Measurements from ENCODE around the gene ZRANB3. TPM values are rescaled to one million over a fixed set of nuclear protein-coding genes. Genes with fewer than 3 reads are reported as not detected.

ZRANB3 gene
- total RNA-seq, 1 experiment from 2014 or later = 15.9 TPM

- Mint-ChIP-seq H3K36me3 (peaks cover 40% of the 10 kb centered on the region), H3K27ac (no peak overlapping the region), H3K9me3 (peaks cover 27% of the 10 kb centered on the region), H3K4me1 (no peaks in the 10 kb centered on the region), H3K4me3 (no peak overlapping the region), H3K27me3 (ENCODE audit: low read depth) (peaks cover 4% of the 10 kb centered on the region; the same call in 1 of the 2 replicates)
- ChIA-PET CTCF (no interaction called here), POLR2A (no interaction called here)
- DNase-seq (ENCODE audit: low spot score) (no peak), ATAC-seq (no peak)
- TF ChIP-seq ZNF512 (CRISPR knock-in tag; IDR thresholded peaks at IDR 0.05; ENCODE audit: borderline replicate concordance) (no peak), ZBTB21 (CRISPR knock-in tag; IDR thresholded peaks at IDR 0.05; ENCODE audit: borderline replicate concordance) (no peak), AR (CRISPR knock-in tag; IDR thresholded peaks at IDR 0.05) (no peak), ESRRA (CRISPR knock-in tag; IDR thresholded peaks at IDR 0.05; ENCODE audit: borderline replicate concordance) (no peak), ZNF263 (CRISPR knock-in tag; IDR thresholded peaks at IDR 0.05; ENCODE audit: low read depth) (no peak), IRF2 (CRISPR knock-in tag; IDR thresholded peaks at IDR 0.05; ENCODE audit: borderline replicate concordance, low read depth) (no peak), CREM (CRISPR knock-in tag; IDR thresholded peaks at IDR 0.05) (no peak), FOXK1 (CRISPR knock-in tag; IDR thresholded peaks at IDR 0.05) (no peak), JAZF1 (CRISPR knock-in tag; IDR thresholded peaks at IDR 0.05) (no peak), ZNF281 (CRISPR knock-in tag; IDR thresholded peaks at IDR 0.05) (no peak), PREB (CRISPR knock-in tag; IDR thresholded peaks at IDR 0.05; ENCODE audit: borderline replicate concordance) (no peak), NFE2L1 (CRISPR knock-in tag; IDR thresholded peaks at IDR 0.05) (no peak), NFATC4 (CRISPR knock-in tag; IDR thresholded peaks at IDR 0.05) (no peak), CBFB (CRISPR knock-in tag; IDR thresholded peaks at IDR 0.05; ENCODE audit: low read depth) (no peak), ZNF423 (CRISPR knock-in tag; IDR thresholded peaks at IDR 0.05) (no peak)
- TF ChIP-seq, protein P1, sequence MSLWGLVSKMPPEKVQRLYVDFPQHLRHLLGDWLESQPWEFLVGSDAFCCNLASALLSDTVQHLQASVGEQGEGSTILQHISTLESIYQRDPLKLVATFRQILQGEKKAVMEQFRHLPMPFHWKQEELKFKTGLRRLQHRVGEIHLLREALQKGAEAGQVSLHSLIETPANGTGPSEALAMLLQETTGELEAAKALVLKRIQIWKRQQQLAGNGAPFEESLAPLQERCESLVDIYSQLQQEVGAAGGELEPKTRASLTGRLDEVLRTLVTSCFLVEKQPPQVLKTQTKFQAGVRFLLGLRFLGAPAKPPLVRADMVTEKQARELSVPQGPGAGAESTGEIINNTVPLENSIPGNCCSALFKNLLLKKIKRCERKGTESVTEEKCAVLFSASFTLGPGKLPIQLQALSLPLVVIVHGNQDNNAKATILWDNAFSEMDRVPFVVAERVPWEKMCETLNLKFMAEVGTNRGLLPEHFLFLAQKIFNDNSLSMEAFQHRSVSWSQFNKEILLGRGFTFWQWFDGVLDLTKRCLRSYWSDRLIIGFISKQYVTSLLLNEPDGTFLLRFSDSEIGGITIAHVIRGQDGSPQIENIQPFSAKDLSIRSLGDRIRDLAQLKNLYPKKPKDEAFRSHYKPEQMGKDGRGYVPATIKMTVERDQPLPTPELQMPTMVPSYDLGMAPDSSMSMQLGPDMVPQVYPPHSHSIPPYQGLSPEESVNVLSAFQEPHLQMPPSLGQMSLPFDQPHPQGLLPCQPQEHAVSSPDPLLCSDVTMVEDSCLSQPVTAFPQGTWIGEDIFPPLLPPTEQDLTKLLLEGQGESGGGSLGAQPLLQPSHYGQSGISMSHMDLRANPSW (CRISPR knock-in tag; conservative IDR thresholded peaks at IDR 0.05; ENCODE audit: low read depth) = no peak
- TF ChIP-seq, protein P2, sequence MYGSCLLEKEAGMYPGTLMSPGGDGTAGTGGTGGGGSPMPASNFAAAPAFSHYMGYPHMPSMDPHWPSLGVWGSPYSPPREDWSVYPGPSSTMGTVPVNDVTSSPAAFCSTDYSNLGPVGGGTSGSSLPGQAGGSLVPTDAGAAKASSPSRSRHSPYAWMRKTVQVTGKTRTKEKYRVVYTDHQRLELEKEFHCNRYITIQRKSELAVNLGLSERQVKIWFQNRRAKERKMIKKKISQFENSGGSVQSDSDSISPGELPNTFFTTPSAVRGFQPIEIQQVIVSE (CRISPR knock-in tag; IDR thresholded peaks at IDR 0.05; ENCODE audit: borderline replicate concordance) = no peak
- TF ChIP-seq, protein P3, sequence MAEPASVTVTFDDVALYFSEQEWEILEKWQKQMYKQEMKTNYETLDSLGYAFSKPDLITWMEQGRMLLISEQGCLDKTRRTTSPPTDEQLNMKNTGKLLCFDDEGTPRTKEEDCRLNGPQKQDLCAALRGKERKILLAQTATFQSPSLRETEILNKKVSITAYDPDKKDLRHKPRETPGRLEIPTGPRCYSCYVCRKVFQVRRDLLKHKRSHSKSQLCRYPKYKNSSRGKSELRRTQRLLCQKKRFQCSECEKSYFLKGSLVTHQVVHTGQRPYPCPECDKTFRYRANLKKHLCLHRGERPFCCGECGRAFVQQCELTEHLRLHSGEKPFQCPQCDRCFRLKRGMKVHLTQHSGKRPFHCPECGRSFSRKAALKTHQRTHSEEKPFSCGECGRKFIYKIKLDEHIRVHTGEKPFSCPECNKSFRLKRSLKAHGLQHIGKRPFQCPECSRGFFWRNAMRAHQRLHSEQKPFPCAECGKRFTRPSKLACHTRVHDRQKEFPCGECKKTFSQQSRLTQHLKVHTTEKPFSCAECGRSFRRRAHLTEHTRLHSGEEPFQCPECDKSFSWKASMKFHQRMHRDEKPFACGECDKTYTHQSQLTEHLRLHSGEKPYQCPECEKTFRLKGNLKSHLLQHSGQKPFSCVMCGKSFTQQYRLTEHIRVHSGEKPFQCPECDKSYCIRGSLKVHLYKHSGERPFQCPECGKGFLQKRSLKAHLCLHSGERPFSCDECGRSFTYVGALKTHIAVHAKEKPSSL (CRISPR knock-in tag; conservative IDR thresholded peaks at IDR 0.05) = no peak
- TF ChIP-seq, protein P4, sequence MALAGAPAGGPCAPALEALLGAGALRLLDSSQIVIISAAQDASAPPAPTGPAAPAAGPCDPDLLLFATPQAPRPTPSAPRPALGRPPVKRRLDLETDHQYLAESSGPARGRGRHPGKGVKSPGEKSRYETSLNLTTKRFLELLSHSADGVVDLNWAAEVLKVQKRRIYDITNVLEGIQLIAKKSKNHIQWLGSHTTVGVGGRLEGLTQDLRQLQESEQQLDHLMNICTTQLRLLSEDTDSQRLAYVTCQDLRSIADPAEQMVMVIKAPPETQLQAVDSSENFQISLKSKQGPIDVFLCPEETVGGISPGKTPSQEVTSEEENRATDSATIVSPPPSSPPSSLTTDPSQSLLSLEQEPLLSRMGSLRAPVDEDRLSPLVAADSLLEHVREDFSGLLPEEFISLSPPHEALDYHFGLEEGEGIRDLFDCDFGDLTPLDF (CRISPR knock-in tag; IDR thresholded peaks at IDR 0.05) = no peak
- TF ChIP-seq, protein P5, sequence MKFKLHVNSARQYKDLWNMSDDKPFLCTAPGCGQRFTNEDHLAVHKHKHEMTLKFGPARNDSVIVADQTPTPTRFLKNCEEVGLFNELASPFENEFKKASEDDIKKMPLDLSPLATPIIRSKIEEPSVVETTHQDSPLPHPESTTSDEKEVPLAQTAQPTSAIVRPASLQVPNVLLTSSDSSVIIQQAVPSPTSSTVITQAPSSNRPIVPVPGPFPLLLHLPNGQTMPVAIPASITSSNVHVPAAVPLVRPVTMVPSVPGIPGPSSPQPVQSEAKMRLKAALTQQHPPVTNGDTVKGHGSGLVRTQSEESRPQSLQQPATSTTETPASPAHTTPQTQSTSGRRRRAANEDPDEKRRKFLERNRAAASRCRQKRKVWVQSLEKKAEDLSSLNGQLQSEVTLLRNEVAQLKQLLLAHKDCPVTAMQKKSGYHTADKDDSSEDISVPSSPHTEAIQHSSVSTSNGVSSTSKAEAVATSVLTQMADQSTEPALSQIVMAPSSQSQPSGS (CRISPR knock-in tag; IDR thresholded peaks at IDR 0.05; ENCODE audit: borderline replicate concordance, low read depth) = no peak
Observed at GRCh38 chr2:135494917-135495316, 36.1 kb downstream of the ZRANB3 start.
